ENCODE measurements around the gene CCDC172.

DNA sequence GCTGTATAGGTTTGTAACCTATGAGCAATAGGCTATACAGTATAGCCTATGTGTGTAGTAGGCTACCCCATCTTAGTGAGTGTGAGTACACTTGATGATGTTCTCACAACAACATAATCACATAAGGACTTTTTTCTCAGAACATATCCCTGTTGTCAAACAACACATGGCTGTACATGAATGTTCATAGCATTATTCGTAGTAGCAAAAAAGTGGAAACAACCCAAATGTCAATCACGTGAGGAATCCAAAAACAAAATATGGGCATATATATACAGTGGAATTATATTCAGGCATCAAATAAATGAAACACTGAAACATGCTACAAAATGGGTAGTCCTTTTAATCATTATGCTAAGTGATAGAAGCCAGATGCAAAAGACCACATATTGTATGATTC, 31.1 kb downstream of the CCDC172 start:
- TF ChIP-seq CTCF (IDR thresholded peaks at IDR 0.05) = no peak
- TF ChIP-seq POLR2A (IDR thresholded peaks at IDR 0.05) = no peak
- no peak for TF ChIP-seq EP300 (IDR thresholded peaks at IDR 0.05)

All from ovary (tissue), 3 donors.